GM18870 (cell line): Measurements from ENCODE around the gene BACE2.

Source experiments
- ATAC-seq: cut with Tn5 transposase; IDR thresholded peaks from one replicate; pipeline ENCODE4 v1.9.1; 2021; ENCODE audit warnings: moderate library complexity; ENCODE audit not compliant: unreplicated experiment

Gene BACE2

DNA sequence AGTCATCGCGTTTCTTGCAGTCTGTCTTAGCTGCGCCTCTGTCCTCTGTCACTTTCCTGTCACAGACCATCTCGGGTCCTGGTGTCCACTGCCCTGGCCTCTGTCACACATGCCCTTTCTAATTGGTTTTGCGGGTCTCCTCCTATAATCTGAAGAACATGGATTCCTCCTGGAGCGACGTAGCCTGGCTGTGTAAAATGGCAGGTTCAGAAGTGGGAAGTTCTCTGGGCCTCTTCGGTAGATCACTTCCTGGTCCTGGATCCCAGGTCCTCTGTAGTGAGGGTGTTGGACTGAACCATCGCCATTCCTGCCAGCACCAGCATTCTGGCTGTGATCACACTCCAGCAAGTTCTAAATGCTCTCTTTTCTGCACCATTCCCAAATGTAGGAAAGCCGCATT, 149.5 kb downstream of the BACE2 start:
- no peak for ATAC-seq

DNA sequence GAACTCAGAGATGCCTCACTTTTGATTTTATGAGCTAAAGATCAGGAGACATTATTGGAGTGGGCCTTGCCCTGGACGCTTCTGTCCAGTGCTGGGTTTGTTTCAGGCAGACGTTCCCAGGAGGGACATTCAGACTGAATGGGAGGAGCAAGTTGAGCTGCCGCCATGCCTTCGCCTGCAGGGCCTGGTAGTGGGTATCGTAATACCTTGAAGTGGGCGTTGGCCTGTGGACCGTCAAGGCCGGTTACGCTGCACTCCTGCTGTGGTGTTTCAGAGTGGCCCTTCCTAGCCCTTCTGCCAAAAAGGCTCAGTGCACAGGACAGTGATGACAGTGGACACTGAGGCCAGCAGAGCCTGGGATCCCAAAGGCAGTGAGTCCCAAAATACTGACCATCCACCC, 150.3 kb downstream of the BACE2 start:
- no peak for ATAC-seq

DNA sequence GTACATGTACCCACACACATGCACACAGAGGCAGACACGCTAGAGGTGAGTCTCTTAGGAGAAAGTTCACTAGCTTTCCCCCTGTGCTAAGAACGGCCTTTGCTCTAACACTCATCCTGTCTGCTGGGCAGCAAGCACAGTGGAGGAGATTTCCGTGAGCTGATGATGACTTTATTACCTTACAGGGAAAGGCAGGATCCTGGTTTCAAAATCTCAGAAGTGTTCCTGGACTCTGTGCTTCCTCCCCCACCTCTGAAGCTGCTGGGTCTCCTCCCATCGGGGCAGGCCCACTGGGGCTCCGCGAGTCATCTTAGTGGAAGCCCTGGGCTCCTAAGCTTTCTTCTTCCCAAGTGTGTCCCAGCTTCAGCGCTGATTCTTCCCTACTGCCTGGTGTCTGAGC, 151.3 kb downstream of the BACE2 start:
- ATAC-seq: no peak

DNA sequence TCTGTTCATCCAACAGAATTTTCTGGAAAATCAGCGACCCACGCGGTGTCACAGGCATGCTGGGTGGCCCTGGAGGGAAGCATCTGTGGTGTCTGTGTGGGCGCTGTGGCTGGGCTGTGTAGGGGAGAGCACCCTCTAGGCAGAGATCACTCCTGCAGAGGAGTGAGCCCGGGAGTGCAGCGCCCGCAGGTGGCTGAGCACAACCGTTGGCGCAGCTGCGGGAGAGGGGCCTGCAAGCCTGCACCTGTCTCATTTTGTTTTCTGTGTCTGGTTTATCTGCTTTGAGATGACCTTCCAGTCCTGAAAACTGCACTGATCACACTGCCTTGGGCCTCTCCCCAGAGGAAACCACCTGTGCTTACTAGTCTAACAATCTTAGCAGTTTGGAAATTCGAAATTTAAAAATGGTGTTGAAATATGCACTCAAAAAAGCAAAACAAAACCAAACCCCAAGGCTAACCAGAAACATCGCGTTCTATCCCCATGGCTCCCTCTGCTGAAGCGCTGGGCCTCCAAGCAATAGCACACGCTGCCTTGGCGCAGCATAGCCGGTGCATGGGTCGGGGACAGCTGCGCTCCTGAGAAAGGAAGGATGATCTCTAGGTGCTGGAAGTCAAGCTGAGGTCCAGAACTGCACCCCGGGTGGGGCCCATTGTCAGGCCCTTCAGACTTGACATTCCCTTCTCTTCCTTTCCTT, 153.4 kb downstream of the BACE2 start:
- no peak for ATAC-seq

DNA sequence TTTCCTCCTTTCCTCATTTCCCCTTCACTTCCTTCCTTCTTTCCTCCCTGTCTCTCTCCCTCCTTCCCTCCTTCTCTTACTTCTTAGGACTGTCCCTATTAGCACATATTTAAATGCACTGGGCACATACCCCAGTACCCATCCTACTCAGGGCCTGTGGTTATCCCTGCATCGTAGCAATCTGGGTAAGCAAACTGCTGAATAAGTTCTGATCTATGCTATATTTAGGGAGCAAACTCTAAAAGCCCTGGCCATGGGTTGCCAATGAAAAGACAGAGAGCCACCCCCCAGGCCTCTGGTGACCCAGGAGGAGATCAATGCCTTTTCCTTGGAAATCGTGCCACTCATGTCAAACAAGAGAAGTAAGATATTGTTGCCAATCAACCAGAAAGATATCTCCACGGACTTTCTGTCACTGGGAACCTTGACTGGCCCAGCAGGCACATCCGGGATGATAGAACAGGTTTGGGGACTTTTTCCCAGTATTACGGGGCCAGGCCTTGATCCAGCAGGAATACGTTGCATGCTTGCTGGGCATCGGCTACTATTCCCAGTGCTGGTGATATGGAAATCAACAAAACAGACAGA, 154.0 kb downstream of the BACE2 start:
- no peak for ATAC-seq

DNA sequence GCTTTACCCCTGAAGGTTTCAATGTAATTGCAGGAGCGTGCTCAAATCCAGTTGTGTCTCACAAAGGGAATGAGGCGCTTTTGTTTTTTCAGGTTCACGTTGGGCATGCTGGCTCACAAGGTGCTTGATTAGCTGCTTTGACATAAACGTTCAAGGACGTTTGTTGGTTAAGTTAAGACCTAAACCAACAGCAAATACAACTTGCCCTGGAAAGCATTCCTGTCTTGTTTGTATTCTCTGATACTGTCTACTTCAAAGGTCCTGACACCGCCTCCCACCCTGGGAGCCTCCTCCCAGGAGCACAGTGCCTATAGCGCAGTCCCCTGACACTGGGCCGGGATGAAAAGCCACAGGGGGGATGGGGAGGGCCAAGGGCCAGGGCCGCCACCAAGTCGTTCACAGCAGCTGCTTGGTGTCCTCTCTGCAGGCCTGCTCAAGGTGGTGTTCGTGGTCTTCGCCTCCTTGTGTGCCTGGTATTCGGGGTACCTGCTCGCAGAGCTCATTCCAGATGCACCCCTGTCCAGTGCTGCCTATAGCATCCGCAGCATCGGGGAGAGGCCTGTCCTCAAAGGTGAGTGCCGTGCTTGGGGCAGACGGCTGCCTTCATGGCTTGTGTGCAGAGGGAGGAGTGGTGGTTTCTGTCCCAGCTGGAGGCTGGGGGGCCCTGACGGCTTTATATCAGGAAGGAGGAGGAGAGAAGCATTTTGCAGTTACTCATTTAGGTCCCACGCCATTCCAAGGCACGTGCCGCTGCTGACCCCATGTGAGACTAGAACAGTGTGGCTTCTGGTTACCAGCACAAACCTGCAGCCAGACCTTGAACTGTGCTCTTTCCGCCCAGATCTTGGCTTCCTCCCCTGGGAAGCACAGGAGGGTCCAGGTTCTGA, 154.8 kb downstream of the BACE2 start:
- no peak for ATAC-seq

DNA sequence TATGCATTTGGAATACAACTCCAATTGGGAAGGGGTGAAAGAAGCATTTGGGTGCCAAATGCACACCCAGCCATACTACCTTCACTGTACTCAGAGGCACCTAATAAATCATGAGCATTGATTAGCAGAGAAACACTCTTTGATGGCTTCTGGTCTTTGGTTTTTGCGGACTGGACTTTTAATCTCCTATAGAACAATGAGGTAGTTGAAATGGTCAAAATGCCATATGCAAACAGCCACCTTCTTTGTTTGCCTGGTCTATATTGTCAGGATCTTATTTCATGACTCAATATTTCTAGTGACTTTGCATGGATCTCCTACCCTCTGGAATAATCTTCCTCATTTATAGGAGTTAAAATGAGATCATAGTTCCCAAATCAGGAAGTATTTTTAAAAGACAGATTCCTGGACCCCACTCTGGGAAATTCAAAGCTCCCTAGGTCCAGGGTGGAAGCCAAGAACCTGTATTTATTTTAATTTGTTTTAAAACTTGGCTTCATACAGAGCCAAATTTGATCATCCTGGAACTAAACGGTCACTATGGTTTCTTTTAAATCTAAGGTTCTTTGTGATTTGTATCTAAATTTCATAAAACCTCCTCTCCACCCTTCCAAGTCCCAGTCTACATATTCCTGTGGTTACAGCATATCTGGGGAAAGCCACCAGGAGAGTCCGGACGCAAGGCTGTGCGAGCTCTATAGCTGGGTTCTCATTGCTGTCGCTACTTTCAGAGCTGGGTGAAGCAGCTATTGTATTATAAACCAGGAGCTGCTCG, 157.4 kb downstream of the BACE2 start:
- ATAC-seq: no peak

DNA sequence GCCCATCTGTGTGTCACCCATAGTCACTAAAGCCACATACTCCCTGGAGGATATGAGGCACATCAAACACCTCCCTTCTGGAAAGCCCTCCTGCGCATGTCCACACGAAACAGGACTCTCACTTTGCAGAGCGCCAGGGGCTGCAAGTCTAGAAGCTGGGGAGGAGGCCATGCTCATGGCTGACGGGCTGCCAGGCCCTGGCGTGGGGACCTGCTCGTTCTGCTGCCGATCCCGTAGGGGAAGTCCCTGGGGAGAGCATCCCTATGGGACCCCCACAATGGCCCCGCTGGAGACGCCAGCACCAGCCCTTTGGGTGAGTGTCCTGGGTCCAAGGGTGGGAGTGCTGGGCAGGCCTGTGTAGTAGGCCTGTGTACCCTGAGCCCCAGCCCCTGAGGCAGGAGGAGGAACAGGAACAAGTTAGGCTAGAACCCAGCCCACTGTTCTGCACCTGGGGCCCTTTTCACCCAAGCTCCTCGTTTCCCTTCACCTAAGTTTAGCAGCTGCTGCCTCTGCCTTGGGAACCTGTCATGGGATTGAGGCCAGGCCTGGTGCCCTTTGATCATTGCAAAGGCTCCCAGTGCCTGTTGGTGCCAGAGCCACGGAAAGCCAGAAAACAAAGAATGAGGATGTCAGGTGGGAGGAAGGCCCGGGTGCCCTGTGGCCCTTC, 158.6 kb downstream of the BACE2 start:
- no peak for ATAC-seq

DNA sequence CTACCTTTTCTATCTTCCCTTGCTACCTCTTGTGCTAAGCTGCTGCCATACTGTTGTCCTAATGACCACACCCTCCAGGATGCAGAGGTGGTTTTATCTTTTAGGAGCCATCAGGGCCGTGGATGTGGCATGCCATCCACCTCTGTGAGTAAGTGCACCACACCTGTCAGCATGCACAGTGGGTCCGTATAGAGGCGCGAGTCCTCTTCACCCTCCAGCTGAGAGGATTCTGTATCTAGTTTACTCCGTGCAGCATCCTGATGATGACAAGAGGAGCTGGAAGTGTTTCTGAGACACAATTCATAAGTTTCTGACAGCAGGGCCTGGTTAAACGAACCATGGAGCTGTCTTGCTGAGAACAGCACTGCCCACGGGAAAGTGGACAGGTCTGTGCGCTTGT, 159.8 kb downstream of the BACE2 start:
- ATAC-seq: no peak

DNA sequence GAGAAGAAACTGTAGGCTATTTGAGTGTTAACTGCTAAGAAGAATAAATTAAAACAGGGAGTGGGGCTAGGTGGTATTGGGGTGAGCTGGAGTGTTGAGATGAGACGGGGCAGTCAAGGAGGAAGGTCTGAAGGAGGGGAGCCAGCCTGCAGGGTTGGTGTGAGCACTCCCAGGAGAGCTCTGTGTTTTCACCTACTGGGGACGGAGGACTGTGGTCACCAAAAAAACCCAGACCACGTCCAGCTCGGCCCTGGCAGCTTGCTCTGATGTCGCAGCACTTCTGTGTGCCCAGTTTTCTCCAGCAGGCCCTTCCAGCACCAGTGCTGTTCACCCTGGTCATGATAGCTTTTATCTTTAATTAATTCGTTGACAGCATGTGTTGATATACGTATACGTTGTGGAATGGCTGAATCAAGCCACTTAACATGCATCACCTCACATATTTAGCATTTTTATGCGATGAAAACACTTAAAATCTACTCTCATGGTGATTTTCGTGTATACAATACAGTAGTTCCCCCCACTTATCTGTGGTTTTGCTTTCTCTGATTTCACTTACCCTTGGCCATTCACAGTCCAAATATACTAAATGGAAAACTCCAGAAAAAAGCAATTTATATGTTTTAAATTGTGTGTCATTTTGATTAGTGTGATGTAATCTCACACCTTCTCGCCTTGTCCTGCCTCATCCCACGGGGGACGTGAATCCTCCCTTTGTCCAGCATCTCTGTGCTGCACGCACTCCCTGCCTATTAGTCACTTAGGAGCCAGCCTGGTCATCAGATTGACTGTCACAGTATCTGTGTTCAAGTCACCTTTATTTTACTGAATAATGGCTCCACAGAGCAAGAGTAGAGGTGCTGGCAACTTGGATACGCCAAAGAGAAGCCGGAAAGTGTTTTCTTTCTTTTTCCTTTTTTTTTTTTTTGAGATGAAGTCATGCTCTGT, 161.0 kb downstream of the BACE2 start:
- ATAC-seq: no peak
